IgD-negative memory B cell (primary cell): Measurements from ENCODE around the gene RBM4B. TPM values are rescaled to one million over a fixed set of nuclear protein-coding genes. Genes with fewer than 3 reads are reported as not detected.
"Not testable (repeated sequence)": the region's sequence is repeated elsewhere in the genome, so short reads cannot be mapped to it uniquely, and the experiment has no call there.

Source experiments
- H3K27ac Mint-ChIP-seq, 3 donors: one replicate each; pipeline ENCODE4 v1.8.0; 2020 to 2022; ENCODE audit warnings: mild to moderate bottlenecking in 3 of 3, mixed read lengths in 3 of 3, moderate library complexity in 1 of 3
- H3K27me3 Mint-ChIP-seq: one replicate; pipeline ENCODE4 v1.8.0; 2021; ENCODE audit warnings: mixed read lengths
- H3K36me3 Mint-ChIP-seq: one replicate; pipeline ENCODE4 v1.8.0; 2020; ENCODE audit warnings: mild to moderate bottlenecking, mixed read lengths
- H3K4me1 Mint-ChIP-seq, 3 donors: one replicate each; pipeline ENCODE4 v1.8.0; 2020 to 2022; ENCODE audit warnings: mixed read lengths in 3 of 3, mild to moderate bottlenecking in 1 of 3
- H3K4me3 Mint-ChIP-seq, 4 donors: one replicate each; pipeline ENCODE4 v1.8.0; 2020 to 2022; ENCODE audit warnings: mild to moderate bottlenecking in 4 of 4, mixed read lengths in 4 of 4, moderate library complexity in 3 of 4
- H3K9me3 Mint-ChIP-seq, 3 donors: one replicate each; pipeline ENCODE4 v1.8.0; 2020 to 2021; ENCODE audit warnings: mixed read lengths in 3 of 3, mild to moderate bottlenecking in 1 of 3
- polyA plus RNA-seq: library from polyadenylated mRNA; unstranded; fragments of 300-500 nt; fragmentation: Illumina TruSeq; gene quantifications from one replicate; pipeline ENCODE4 v1.2.3, GENCODE V29; 2021

RBM4B gene
- polyA plus RNA-seq, 1 donor from 2014 or later = 22.9 TPM

GRCh38 chr11:66649903-66650302, 27.8 kb downstream of the RBM4B start:
- peaks cover 10% of the 10 kb centered on the region for H3K36me3 Mint-ChIP-seq
- no peak overlapping the region for H3K4me3 Mint-ChIP-seq
- H3K27me3 Mint-ChIP-seq = no peaks in the 10 kb centered on the region
- no peaks in the 10 kb centered on the region for H3K9me3 Mint-ChIP-seq
- H3K27ac Mint-ChIP-seq = no peak overlapping the region
- H3K4me1 Mint-ChIP-seq = peaks cover 24 to 42% (median 32%) of the 10 kb centered on the region in 3 donors

GRCh38 chr11:66646828-66647227, 30.9 kb downstream of the RBM4B start:
- peak overlapping the region in 1 of 3 donors; percentile 25 for H3K27ac Mint-ChIP-seq
- H3K9me3 Mint-ChIP-seq = no peaks in the 10 kb centered on the region
- peaks cover 12% of the 10 kb centered on the region for H3K36me3 Mint-ChIP-seq
- H3K4me1 Mint-ChIP-seq = peaks cover 44 to 60% (median 57%) of the 10 kb centered on the region in 3 donors
- H3K4me3 Mint-ChIP-seq = peak overlapping the region in 1 of 4 donors; percentile 51
- no peaks in the 10 kb centered on the region for H3K27me3 Mint-ChIP-seq

DNA sequence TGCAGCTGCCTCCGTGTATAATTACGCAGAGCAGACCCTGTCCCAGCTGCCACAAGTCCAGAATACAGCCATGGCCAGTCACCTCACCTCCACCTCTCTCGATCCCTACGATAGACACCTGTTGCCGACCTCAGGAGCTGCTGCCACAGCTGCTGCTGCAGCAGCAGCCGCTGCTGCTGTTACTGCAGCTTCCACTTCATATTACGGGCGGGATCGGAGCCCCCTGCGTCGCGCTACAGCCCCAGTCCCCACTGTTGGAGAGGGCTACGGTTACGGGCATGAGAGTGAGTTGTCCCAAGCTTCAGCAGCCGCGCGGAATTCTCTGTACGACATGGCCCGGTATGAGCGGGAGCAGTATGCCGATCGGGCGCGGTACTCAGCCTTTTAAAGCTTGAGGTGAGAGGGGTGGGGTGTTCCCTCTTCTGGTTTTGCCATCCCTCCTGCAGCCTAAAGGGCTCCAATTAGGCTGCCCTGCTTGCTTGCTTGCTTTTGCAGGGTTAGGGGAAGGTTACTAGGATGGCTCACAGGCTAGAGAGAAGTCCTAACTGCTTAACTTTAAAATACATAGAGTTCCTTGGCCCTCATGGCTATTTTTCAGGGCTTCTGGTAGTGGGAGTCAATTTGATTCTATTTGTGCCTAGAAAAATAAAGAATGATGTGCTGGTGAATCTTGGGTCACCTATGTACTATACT, 33.8 kb downstream of the RBM4B start:
- H3K4me3 Mint-ChIP-seq = peak overlapping the region in 3 of 4 donors; percentile 19 to 60 (median 50)
- H3K4me1 Mint-ChIP-seq = peaks cover 60 to 69% (median 68%) of the 10 kb centered on the region in 3 donors
- H3K36me3 Mint-ChIP-seq = peaks cover 10% of the 10 kb centered on the region
- H3K27ac Mint-ChIP-seq = no peak overlapping the region
- no peaks in the 10 kb centered on the region for H3K9me3 Mint-ChIP-seq
- peaks cover 1% of the 10 kb centered on the region for H3K27me3 Mint-ChIP-seq

DNA sequence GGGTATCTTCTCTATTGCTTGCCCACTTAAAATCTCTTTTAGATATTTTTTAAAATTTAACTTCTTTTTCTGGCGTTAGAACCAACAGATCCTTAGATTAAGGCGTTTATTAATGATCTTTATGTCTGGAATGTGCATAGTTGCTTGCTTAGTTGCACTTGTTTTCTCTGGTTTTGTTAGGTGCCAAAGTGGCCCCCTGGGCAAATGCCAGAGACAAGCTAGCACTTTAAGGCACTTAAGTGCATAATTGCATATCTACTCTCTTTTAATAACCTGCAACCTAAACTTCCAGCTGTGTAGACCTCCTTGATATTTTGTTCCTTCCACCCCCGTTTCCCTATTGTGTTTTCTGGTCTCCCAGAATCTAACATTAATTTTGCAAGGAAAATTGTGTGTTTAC, 35.9 kb downstream of the RBM4B start:
- peak overlapping the region; percentile 60 to 98 (median 82) for H3K4me3 Mint-ChIP-seq
- peaks cover 64 to 76% (median 69%) of the 10 kb centered on the region in 3 donors for H3K4me1 Mint-ChIP-seq
- peaks cover 7% of the 10 kb centered on the region for H3K36me3 Mint-ChIP-seq
- H3K27ac Mint-ChIP-seq = peak overlapping the region in 2 of 3 donors; percentile 50 to 76
- peaks cover 1% of the 10 kb centered on the region for H3K27me3 Mint-ChIP-seq
- no peaks in the 10 kb centered on the region for H3K9me3 Mint-ChIP-seq

DNA sequence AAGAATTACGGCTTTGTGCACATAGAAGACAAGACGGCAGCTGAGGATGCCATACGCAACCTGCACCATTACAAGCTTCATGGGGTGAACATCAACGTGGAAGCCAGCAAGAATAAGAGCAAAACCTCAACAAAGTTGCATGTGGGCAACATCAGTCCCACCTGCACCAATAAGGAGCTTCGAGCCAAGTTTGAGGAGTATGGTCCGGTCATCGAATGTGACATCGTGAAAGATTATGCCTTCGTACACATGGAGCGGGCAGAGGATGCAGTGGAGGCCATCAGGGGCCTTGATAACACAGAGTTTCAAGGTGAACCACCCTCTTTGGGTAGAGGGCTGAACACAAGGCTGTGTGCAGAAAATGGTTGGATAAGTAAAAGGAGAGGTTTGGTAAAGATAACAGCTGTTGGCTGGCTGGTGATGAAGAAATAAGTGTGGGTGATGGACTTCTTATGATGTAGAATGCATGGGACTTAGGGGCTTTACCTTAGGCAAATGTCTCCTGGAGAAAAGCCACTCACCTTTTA, 37.8 kb downstream of the RBM4B start:
- Mint-ChIP-seq H3K4me1 (peaks cover 52 to 64% (median 60%) of the 10 kb centered on the region in 3 donors), H3K27ac (peak overlapping the region; percentile 85 to 99 (median 91)), H3K4me3 (peak overlapping the region; percentile 95 to 98 (median 98))
- H3K36me3 Mint-ChIP-seq, H3K27me3 Mint-ChIP-seq, H3K9me3 Mint-ChIP-seq: not testable (repeated sequence)

DNA sequence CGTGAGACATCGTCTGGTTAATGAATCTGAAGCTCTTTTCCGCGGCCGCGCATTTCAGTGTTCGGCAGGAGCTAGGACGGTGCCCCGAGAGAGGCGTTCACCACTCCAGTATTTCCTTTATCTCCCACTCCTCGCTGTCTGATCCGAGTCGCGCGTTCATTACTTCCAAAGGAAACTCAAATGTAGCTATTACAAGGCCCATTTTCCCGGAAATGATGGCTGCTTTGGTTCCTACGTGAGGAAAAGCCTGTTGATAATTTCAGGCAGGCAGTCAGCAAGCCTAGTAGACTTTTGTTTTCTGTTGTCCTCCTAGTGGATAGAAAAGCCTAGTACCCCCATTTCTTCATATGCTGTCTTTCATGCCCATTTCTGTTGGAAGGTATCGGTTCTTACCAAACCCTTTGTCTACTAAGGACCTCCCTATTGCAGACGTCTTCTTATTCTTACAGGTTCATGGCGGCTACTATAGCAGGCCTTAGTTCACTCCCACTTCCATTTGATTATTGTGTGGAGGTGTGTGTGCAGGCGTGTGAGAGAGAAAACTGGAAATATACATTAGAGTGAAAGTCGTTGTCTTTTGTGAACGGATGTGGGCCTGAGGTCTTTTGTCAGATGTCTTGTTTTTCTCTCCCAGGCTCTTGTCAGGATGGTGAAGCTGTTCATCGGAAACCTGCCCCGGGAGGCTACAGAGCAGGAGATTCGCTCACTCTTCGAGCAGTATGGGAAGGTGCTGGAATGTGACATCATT, 38.4 kb downstream of the RBM4B start:
- peaks cover 1% of the 10 kb centered on the region for H3K27me3 Mint-ChIP-seq
- peak overlapping the region; percentile 95 to 98 (median 98) for H3K4me3 Mint-ChIP-seq
- peak overlapping the region; percentile 85 to 99 (median 91) for H3K27ac Mint-ChIP-seq
- H3K4me1 Mint-ChIP-seq = peaks cover 50 to 60% (median 60%) of the 10 kb centered on the region in 3 donors
- no peaks in the 10 kb centered on the region for H3K9me3 Mint-ChIP-seq
- H3K36me3 Mint-ChIP-seq = peaks cover 7% of the 10 kb centered on the region

GRCh38 chr11:66638177-66639065, 39.3 kb downstream of the RBM4B start, which contains the start of gene RBM4:
RBM4 (plus strand) TSS chr11:66638703; CDS start chr11:66639712, 1,009 bp downstream.
- Mint-ChIP-seq H3K27me3 (peaks cover 1% of the 10 kb centered on the region), H3K9me3 (no peaks in the 10 kb centered on the region), H3K4me3 (peak within 1 kb of the TSS; percentile 95 to 98 (median 98)), H3K27ac (peak within 1 kb of the TSS; percentile 85 to 99 (median 91)), H3K4me1 (peaks cover 50 to 57% (median 56%) of the 10 kb centered on the region in 3 donors), H3K36me3 (peaks cover 7% of the 10 kb centered on the region)

- Mint-ChIP-seq H3K9me3 (no peaks in the 10 kb centered on the region), H3K36me3 (peaks cover 5% of the 10 kb centered on the region), H3K27me3 (peaks cover 1% of the 10 kb centered on the region), H3K27ac (peak overlapping the region; percentile 85 to 99 (median 91)), H3K4me1 (peaks cover 45 to 51% (median 50%) of the 10 kb centered on the region in 3 donors), H3K4me3 (peak overlapping the region; percentile 95 to 98 (median 98))
Measured at GRCh38 chr11:66637557-66638176, 40.0 kb downstream of the RBM4B start.

- Mint-ChIP-seq H3K27ac (peak overlapping the region; percentile 54 to 84 (median 83)), H3K36me3 (peaks cover 9% of the 10 kb centered on the region), H3K4me1 (peaks cover 39 to 48% (median 48%) of the 10 kb centered on the region in 3 donors), H3K4me3 (peak overlapping the region in 1 of 4 donors; percentile 98), H3K9me3 (no peaks in the 10 kb centered on the region), H3K27me3 (peaks cover 1% of the 10 kb centered on the region)
Measured at GRCh38 chr11:66636411-66636810, 41.3 kb downstream of the RBM4B start.

- Mint-ChIP-seq H3K9me3 (no peaks in the 10 kb centered on the region), H3K4me3 (peak overlapping the region in 2 of 4 donors; percentile 8 to 70), H3K36me3 (peaks cover 9% of the 10 kb centered on the region), H3K27ac (peak overlapping the region in 1 of 3 donors; percentile 67), H3K27me3 (no peaks in the 10 kb centered on the region), H3K4me1 (peaks cover 36 to 38% (median 37%) of the 10 kb centered on the region in 3 donors)
Measured at GRCh38 chr11:66632952-66633351, 44.7 kb downstream of the RBM4B start.

DNA sequence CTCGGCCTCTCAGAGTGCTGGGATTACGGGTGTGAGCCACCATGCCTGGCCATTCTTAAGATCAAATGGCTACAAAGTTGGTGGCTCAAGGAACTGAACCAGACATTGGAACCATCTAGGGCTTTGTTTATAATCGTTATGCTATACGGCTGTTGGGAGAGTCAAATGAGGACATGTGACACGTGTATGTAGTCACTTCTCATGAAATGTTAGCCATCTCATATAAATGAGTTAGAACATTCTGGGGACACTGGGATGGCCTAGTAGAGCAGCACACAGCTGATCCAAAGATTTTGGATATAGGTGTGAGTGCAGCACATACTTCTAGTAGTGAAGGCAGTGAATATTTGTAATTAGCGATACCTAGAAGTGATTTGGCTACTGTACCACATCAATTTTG, 45.8 kb downstream of the RBM4B start:
- Mint-ChIP-seq H3K4me1 (peaks cover 30 to 42% (median 32%) of the 10 kb centered on the region in 3 donors), H3K4me3 (peak overlapping the region in 2 of 4 donors; percentile 22 to 74), H3K36me3 (peaks cover 9% of the 10 kb centered on the region)

GRCh38 chr11:66629356-66629755, 48.3 kb downstream of the RBM4B start:
- peaks cover 22 to 33% (median 23%) of the 10 kb centered on the region in 3 donors for H3K4me1 Mint-ChIP-seq

More for the DNA sequence above, 45.8 kb downstream of the RBM4B start:
- H3K9me3 Mint-ChIP-seq = no peaks in the 10 kb centered on the region
- peak overlapping the region; percentile 41 to 89 (median 80) for H3K27ac Mint-ChIP-seq
- no peaks in the 10 kb centered on the region for H3K27me3 Mint-ChIP-seq

DNA sequence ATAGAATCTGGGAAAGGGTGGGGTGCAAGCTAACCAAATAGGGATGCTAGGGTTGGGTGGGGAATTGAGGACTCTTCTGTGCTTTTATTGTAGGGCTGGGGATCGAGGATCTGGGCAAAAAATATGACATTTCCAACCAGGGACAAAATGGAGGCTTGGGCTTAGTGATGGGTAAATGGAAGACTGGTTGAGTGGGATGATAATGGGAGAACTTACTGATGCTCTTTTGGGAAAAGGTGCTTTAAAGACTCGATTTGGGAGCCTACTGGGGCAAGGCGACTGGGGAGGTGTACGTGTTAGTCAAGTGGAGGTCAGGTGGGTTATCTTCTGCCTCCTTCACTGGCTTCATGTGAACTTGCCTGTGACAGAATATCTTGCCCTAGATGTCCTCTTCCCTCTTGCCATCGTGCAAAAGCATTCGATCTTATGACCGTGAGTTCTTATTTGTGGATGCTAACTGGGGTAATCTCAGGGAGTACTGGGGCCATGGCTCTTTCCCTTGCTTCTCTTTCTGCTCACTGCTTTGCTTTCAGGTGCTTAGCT, 49.6 kb downstream of the RBM4B start:
- Mint-ChIP-seq H3K9me3 (no peaks in the 10 kb centered on the region), H3K4me3 (no peak overlapping the region), H3K36me3 (peaks cover 10% of the 10 kb centered on the region), H3K4me1 (peaks cover 31 to 40% (median 32%) of the 10 kb centered on the region in 3 donors), H3K27me3 (no peaks in the 10 kb centered on the region), H3K27ac (peak overlapping the region in 2 of 3 donors; percentile 64)

More at GRCh38 chr11:66629356-66629755, 48.3 kb downstream of the RBM4B start:
- Mint-ChIP-seq H3K4me3 (peak overlapping the region in 1 of 4 donors; percentile 45), H3K27me3 (no peaks in the 10 kb centered on the region), H3K9me3 (no peaks in the 10 kb centered on the region), H3K27ac (peak overlapping the region in 1 of 3 donors; percentile 76), H3K36me3 (peaks cover 8% of the 10 kb centered on the region)
